ENCODE data around the gene CHMP2A.

The CHMP2A gene

GRCh38 chr19:58562122-58563033 is 7.5 kb upstream of the CHMP2A start:
- TF ChIP-seq CTCF (IDR thresholded peaks at IDR 0.05; ENCODE audit: control extremely low read depth, extremely low read depth, low read depth, missing control alignments) = no peak
- ChIA-PET POLR2A (interaction anchor here (0.6 to 0.8 kb wide), 3 partner anchors 12 to 206 kb away, joined by 3 to 5 read pairs (median 4); no protein-coding TSS in a partner anchor), CTCF (interaction anchor here (1.4 to 4.7 kb wide), 3 partner anchors 19 to 48 kb away, joined by 3 to 25 read pairs (median 9); partner anchors contain the start of gene ZBTB45)
- DNase-seq (ENCODE audit: extremely low spot score) = no peak

- ChIA-PET CTCF (interaction anchor here (1.8 to 4.7 kb wide), 2 partner anchors 20 to 42 kb away, joined by 9 to 25 read pairs; partner anchors contain the start of gene ZBTB45), POLR2A (interaction anchor here (0.8 kb wide), 1 partner anchor 17 kb away, joined by 3 read pairs; no protein-coding TSS in a partner anchor)
- no peak for DNase-seq (ENCODE audit: extremely low spot score)
- no peak for TF ChIP-seq CTCF (IDR thresholded peaks at IDR 0.05; ENCODE audit: control extremely low read depth, extremely low read depth, low read depth, missing control alignments)
Observed at GRCh38 chr19:58561373-58562121, 6.6 kb upstream of the CHMP2A start.

GRCh38 chr19:58560921-58561320 is 6.0 kb upstream of the CHMP2A start:
- ChIA-PET CTCF (interaction anchor here (4.7 kb wide), 1 partner anchor 41 kb away, joined by 25 read pairs; the partner anchor contains the start of gene ZBTB45), POLR2A (interaction anchor here (0.8 kb wide), 1 partner anchor 16 kb away, joined by 3 read pairs; no protein-coding TSS in a partner anchor)
- TF ChIP-seq CTCF (IDR thresholded peaks at IDR 0.05; ENCODE audit: control extremely low read depth, extremely low read depth, low read depth, missing control alignments) = no peak
- no peak for DNase-seq (ENCODE audit: extremely low spot score)

- POLR2A ChIA-PET = interaction anchor here (0.8 to 1.7 kb wide), 3 partner anchors 12 to 16 kb away, joined by 3 to 4 read pairs (median 3); no protein-coding TSS in a partner anchor
- DNase-seq (ENCODE audit: extremely low spot score) = no peak
- TF ChIP-seq CTCF (IDR thresholded peaks at IDR 0.05; ENCODE audit: control extremely low read depth, extremely low read depth, low read depth, missing control alignments) = no peak
- CTCF ChIA-PET = interaction anchor here (1.4 to 4.7 kb wide), 2 partner anchors 41 to 46 kb away, joined by 4 to 25 read pairs; partner anchors contain the start of gene ZBTB45
Observed at GRCh38 chr19:58560007-58560887, 5.3 kb upstream of the CHMP2A start.

- peak; percentile 88 for DNase-seq (ENCODE audit: extremely low spot score)
- TF ChIP-seq CTCF (IDR thresholded peaks at IDR 0.05; ENCODE audit: control extremely low read depth, extremely low read depth, low read depth, missing control alignments) = no peak
- ChIA-PET POLR2A (interaction anchor here (0.6 to 1.7 kb wide), 5 partner anchors 13 to 70 kb away, joined by 3 to 6 read pairs (median 4); partner anchors contain the start of gene TRIM28), CTCF (interaction anchor here (1.4 to 4.7 kb wide), 2 partner anchors 40 to 45 kb away, joined by 4 to 25 read pairs; partner anchors contain the start of gene ZBTB45)
Observed at GRCh38 chr19:58559275-58560006, 4.5 kb upstream of the CHMP2A start.
